DOHH2 (cell line): ENCODE data around the gene GGT6.
A peak's percentile ranks its signal among the peaks of the same experiment; 100 is the strongest.

Source experiments
- H3F3A ChIP-seq: fragments of 200-600 bp; sonication (generic), shearing (Covaris generic); 2 replicates; pipeline ENCODE4 v1.6.0; 2016; ENCODE audit warnings: antibody characterized with exemption, mild to moderate bottlenecking; ENCODE audit not compliant: control insufficient read depth, insufficient read depth
- H3K27ac ChIP-seq: fragments of 200-600 bp; sonication (generic); 2 replicates; pipeline ENCODE4 v1.5.1; 2014; ENCODE audit warnings: low read depth, mild to moderate bottlenecking, low read length, moderate library complexity
- H3K27me3 ChIP-seq: fragments of 200-600 bp; sonication (generic); 2 replicates; pipeline ENCODE4 v1.6.1; 2014; ENCODE audit warnings: mild to moderate bottlenecking, low read length, mixed read lengths; ENCODE audit not compliant: control insufficient read depth
- H3K36me3 ChIP-seq: fragments of 200-600 bp; sonication (generic); 2 replicates; pipeline ENCODE4 v1.6.1; 2014; ENCODE audit warnings: mild to moderate bottlenecking, low read length, moderate library complexity, mixed read lengths; ENCODE audit not compliant: control insufficient read depth
- H3K4me1 ChIP-seq: fragments of 200-600 bp; sonication (generic); 2 replicates; pipeline ENCODE4 v1.6.1; 2014; ENCODE audit warnings: mild to moderate bottlenecking, low read length, mixed read lengths; ENCODE audit not compliant: control insufficient read depth
- H3K4me2 ChIP-seq: fragments of 200-600 bp; sonication (generic); 2 replicates; pipeline ENCODE4 v1.6.0; 2014; ENCODE audit warnings: mild to moderate bottlenecking, low read length, moderate library complexity
- H3K4me3 ChIP-seq: fragments of 200-600 bp; sonication (generic); 2 replicates; pipeline ENCODE4 v1.5.1; 2014; ENCODE audit warnings: mild to moderate bottlenecking, low read length, mixed read lengths
- H3K79me2 ChIP-seq: fragments of 200-600 bp; sonication (generic); 2 replicates; pipeline ENCODE4 v1.6.1; 2014; ENCODE audit warnings: mild to moderate bottlenecking, low read length, mixed read lengths; ENCODE audit not compliant: control insufficient read depth
- H3K9me2 ChIP-seq: fragments of 200-600 bp; sonication (generic); replicated peaks from 2 replicates; pipeline ENCODE4 v1.6.1; 2014; ENCODE audit warnings: mild to moderate bottlenecking, low read length, mixed read lengths; ENCODE audit not compliant: control insufficient read depth
- H3K9me3 ChIP-seq: fragments of 200-600 bp; sonication (generic); 2 replicates; pipeline ENCODE4 v1.6.1; 2014; ENCODE audit warnings: antibody characterized with exemption, low read length, mixed read lengths; ENCODE audit not compliant: control insufficient read depth, insufficient read depth
- H4K20me1 ChIP-seq: fragments of 200-600 bp; sonication (generic); 2 replicates; pipeline ENCODE4 v1.6.0; 2014; ENCODE audit warnings: low read depth, mild to moderate bottlenecking, antibody characterized with exemption, low read length, moderate library complexity; ENCODE audit not compliant: control insufficient read depth, insufficient read depth
- CTCF ChIP-seq: fragments of 200-600 bp; sonication (generic); IDR thresholded peaks from one replicate; pipeline ENCODE4 v1.5.1; 2014; ENCODE audit warnings: antibody characterized with exemption, mild to moderate bottlenecking, low read depth, low read length; ENCODE audit not compliant: poor library complexity, severe bottlenecking
- EZH2phosphoT487 ChIP-seq: fragments of 200-600 bp; sonication (generic); IDR thresholded peaks from 2 replicates; pipeline ENCODE4 v1.6.1; 2017; ENCODE audit warnings: borderline replicate concordance, mild to moderate bottlenecking, antibody characterized with exemption, low read length, moderate library complexity, mixed read lengths

GGT6 gene

GRCh38 chr17:4557626-4558346, 2.6 kb downstream of the GGT6 start:
- Histone ChIP-seq H3K9me3 (no peaks in the 10 kb centered on the region), H4K20me1 (no peaks in the 10 kb centered on the region), H3K79me2 (peaks cover 31% of the 10 kb centered on the region), H3K9me2 (no peaks in the 10 kb centered on the region), H3K27ac (no peak overlapping the region), H3K4me3 (no peak overlapping the region), H3K4me2 (no peak overlapping the region), H3K4me1 (peaks cover 26% of the 10 kb centered on the region), H3K36me3 (peaks cover 23% of the 10 kb centered on the region), H3K27me3 (peaks cover 5% of the 10 kb centered on the region; the same call in 1 of the 2 replicates), H3F3A (no peaks in the 10 kb centered on the region)
- TF ChIP-seq CTCF (no peak), EZH2phosphoT487 (no peak)

GRCh38 chr17:4556996-4557395, 3.4 kb downstream of the GGT6 start:
- Histone ChIP-seq H4K20me1 (no peaks in the 10 kb centered on the region), H3K36me3 (peaks cover 31% of the 10 kb centered on the region), H3K79me2 (peaks cover 39% of the 10 kb centered on the region), H3K27me3 (no peaks in the 10 kb centered on the region; the same call in 1 of the 2 replicates), H3K4me3 (no peak overlapping the region), H3F3A (no peaks in the 10 kb centered on the region), H3K9me3 (no peaks in the 10 kb centered on the region), H3K9me2 (no peaks in the 10 kb centered on the region), H3K4me2 (no peak overlapping the region), H3K27ac (no peak overlapping the region), H3K4me1 (peaks cover 22% of the 10 kb centered on the region)
- TF ChIP-seq CTCF: no peak
- no peak for TF ChIP-seq EZH2phosphoT487

GRCh38 chr17:4555873-4556759, 4.3 kb downstream of the GGT6 start:
- H3K27me3 ChIP-seq: no peaks in the 10 kb centered on the region; the same call in 1 of the 2 replicates

More at GRCh38 chr17:4555873-4556759, 4.3 kb downstream of the GGT6 start:
- Histone ChIP-seq H3K9me3 (no peaks in the 10 kb centered on the region), H3K36me3 (peaks cover 40% of the 10 kb centered on the region), H3K4me3 (peak overlapping the region; percentile 94), H4K20me1 (no peaks in the 10 kb centered on the region), H3K27ac (peak overlapping the region; percentile 31), H3K4me2 (peak overlapping the region; percentile 79), H3K79me2 (peaks cover 44% of the 10 kb centered on the region), H3F3A (no peaks in the 10 kb centered on the region), H3K9me2 (no peaks in the 10 kb centered on the region), H3K4me1 (peaks cover 20% of the 10 kb centered on the region)
- TF ChIP-seq EZH2phosphoT487 (no peak), CTCF (no peak)
